Nasal cavity respiratory epithelium epithelial cell of viscerocranial mucosa (primary cell): ENCODE results near the gene ZC3H18. TPM values are rescaled to one million over a fixed set of nuclear protein-coding genes. Genes with fewer than 3 reads are reported as not detected.

Experiments
- total RNA-seq: library from RNA; depleted of rRNA; stranded (reverse); fragments of >200 nt; gene quantifications from 2 replicates; pipeline ENCODE4 v1.2.3, GENCODE V29; 2014

ZC3H18 gene
- 15.4 and 23.5 TPM in 2 replicates for total RNA-seq

GRCh38 chr16:88569985-88570690, at the start of gene ZC3H18:
Gene ZC3H18 (plus strand): TSS chr16:88570403. CDS start chr16:88577124, 6,721 bp downstream.

GRCh38 chr16:88638323-88639230, 68.4 kb downstream of the ZC3H18 start, which contains the start of gene IL17C:
Gene IL17C (plus strand): TSS chr16:88638572. CDS start chr16:88638642, 70 bp downstream.

GRCh38 chr16:88650749-88651275, 80.6 kb downstream of the ZC3H18 start, which contains the start of gene CYBA:
Gene CYBA (minus strand): TSS chr16:88651053. CDS start chr16:88651013, 40 bp downstream.

GRCh38 chr16:88662843-88663606, 92.8 kb downstream of the ZC3H18 start, which contains the start of gene MVD:
Gene MVD (minus strand): TSS chr16:88663091. CDS start chr16:88663080, 11 bp downstream.

Other genes starting within 250 kb of the ZC3H18 start
- gene ZNF469, start 187.4 kb upstream of the ZC3H18 start, total RNA-seq: under 0.01 and 1.9 TPM in 2 replicates
- 1.7 and 2.8 TPM in 2 replicates for gene ZFPM1, start 117.1 kb upstream of the ZC3H18 start, total RNA-seq
- gene IL17C, start 68.2 kb downstream of the ZC3H18 start, total RNA-seq: not detected in 2 replicates
- 68.4 and 105 TPM in 2 replicates for gene CYBA, start 80.7 kb downstream of the ZC3H18 start, total RNA-seq
- 40.2 and 42.0 TPM in 2 replicates for gene MVD, start 92.7 kb downstream of the ZC3H18 start, total RNA-seq
- gene SNAI3, start 116.1 kb downstream of the ZC3H18 start, total RNA-seq: under 0.01 TPM in 1 of 2 replicates, not detected in the other
- 7.0 and 9.6 TPM in 2 replicates for gene RNF166, start 136.0 kb downstream of the ZC3H18 start, total RNA-seq
- gene CTU2, start 136.1 kb downstream of the ZC3H18 start, total RNA-seq: 13.2 and 24.9 TPM in 2 replicates
- 120 and 405 TPM in 2 replicates for gene PIEZO1, start 214.8 kb downstream of the ZC3H18 start, total RNA-seq
- 0.14 and 1.0 TPM in 2 replicates for gene CDT1, start 233.4 kb downstream of the ZC3H18 start, total RNA-seq
- 82.0 and 82.1 TPM in 2 replicates for gene APRT, start 241.5 kb downstream of the ZC3H18 start, total RNA-seq